GM18498 (cell line): Measurements from ENCODE around the gene ELL.
"Not testable (repeated sequence)": the region's sequence is repeated elsewhere in the genome, so short reads cannot be mapped to it uniquely, and the experiment has no call there.

Experiments used
- ATAC-seq: cut with Tn5 transposase; IDR thresholded peaks from one replicate; pipeline ENCODE4 v1.9.1; 2021; ENCODE audit warnings: mild to moderate bottlenecking, moderate library complexity; ENCODE audit not compliant: unreplicated experiment

Gene ELL

DNA sequence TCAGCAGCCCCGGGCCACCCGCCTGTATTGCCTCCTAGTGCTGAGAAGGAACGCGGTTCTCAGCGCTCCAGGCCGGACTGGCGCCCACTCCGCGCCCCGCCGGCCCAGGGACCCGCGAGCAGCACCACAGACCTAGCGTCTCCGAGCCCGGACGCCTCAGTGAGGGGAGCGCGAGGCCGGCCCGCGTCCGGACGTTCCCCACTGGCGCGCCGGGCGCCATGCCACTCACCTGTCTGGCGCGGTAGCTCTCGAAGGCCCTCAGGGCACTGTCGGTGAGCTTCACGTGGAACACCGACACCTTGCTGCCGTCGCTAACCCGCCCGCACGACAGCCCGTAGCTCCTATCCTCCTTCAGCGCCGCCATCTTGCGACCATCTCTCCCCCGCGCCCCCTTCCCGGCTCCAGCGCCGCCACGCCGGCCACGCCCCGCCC is at the start of gene ELL:
Gene ELL (minus strand): TSS at position 379 of the 432 bp plus-strand sequence. CDS start 15 bp downstream, at position 364.
- ATAC-seq, result peak; percentile 11

DNA sequence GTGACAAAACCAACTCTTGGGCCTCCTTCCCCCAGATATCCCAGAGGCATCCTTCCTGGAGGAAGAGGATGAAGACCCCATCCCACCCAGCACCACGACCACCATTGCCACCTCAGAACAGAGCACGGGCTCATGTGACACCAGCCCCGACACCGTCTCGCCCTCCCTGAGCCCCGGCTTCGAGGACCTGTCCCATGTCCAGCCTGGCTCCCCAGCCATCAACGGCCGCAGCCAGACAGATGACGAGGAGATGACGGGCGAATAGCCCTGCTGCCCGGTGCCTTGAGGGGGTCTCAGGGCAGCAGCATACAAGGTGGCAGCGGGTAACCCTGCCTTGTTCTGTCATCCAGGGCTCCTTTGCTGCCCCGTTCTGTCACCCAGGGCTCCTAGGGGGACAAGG is 46.5 kb upstream of the ELL start:
- ATAC-seq, result no peak

DNA sequence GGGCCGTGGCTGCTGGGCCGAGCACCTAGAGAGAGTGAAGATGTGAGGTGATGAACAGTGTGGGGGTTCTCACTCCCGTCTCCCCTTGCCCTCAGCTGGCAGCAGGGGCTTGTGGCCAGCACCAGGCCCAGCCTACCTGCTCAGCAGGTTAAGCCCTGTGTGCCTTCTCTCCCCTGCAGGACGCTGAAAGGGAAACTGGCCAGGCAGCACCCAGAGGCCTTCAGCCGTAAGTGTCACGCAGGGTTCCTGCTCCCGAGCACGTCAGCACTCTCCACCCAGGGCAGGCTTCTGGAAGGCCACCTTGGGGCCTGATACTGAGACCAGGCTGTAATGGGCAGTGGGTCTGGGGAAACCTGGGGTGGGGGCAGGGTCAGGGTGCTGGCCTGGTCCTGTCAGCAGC is 45.1 kb upstream of the ELL start:
- no peak for ATAC-seq

DNA sequence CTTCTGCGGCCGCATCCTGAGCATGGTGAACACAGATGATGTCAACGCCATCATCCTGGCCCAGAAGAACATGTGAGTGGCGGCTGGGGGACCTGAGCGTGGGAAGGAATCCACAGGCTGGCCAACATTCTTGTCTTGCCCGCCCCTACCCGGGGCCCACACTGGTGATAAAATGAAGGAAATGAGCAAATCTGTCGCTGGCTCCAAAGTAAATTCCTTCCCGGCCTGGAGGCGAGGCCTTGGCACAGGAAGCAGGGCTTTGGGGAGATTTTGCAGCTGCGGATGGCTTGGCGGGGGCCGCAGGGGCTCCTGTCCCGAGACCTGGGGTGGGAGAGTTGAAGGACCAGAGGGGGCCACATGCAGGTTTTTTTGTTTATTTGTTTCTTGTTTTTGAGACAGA is 40.2 kb upstream of the ELL start:
- no peak for ATAC-seq

DNA sequence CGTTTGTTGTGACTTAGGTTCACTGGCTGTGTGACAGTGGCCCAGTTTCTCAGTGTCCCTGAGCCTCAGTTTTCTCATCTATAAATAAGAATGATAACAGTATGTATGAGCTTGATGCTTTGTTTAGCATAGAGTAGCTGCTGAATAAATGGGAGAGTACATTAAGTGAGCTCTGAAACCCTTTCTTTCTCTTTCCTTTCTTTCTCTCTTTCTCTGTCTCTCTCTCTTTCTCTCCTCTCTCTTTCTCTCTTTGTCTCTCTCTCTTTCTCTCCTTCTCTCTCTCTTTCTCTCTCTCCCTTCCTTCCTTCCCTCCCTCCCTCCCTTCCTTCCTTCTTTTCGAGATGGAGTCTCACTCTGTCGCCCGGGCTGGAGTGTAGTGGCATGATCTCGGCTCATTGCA is 37.8 kb upstream of the ELL start:
- no peak for ATAC-seq

DNA sequence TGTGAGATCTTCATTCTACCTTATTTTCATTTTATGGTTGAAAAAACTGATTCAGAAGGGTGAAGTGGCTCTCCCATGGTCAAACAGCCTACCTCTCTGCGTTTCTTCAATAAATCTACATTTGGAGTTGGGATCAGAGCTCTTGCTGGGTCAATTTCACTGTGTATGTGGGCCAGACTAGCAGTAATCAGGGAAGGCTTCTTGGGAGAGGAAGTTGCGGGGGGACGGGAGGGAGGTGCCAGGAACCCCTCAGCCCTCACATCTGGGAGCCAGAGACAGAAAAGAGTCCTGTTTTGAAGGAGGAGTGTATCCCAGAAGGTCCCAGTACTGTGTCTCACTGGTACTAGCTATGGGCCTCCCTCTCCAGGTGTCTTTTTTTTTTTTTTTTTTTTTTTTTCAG is 36.7 kb upstream of the ELL start:
- ATAC-seq, result no peak

DNA sequence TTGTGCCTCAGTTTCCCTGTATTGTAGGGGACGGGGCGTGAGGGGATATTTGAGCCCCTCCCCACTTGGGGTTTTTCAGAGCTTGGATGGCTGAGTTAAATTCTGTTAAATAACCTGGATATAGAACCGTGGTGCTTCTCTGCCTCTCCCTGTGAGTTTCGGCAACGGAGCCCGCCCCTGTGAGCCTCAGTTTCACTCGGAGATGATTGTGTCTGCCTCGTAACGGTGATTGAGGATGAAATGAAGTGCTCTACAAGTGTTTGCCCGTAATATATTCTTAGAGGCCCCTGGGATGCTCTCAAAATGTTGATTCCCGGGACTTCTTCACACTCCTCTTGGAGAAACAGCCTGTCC is 36.3 kb upstream of the ELL start:
- ATAC-seq, result no peak

DNA sequence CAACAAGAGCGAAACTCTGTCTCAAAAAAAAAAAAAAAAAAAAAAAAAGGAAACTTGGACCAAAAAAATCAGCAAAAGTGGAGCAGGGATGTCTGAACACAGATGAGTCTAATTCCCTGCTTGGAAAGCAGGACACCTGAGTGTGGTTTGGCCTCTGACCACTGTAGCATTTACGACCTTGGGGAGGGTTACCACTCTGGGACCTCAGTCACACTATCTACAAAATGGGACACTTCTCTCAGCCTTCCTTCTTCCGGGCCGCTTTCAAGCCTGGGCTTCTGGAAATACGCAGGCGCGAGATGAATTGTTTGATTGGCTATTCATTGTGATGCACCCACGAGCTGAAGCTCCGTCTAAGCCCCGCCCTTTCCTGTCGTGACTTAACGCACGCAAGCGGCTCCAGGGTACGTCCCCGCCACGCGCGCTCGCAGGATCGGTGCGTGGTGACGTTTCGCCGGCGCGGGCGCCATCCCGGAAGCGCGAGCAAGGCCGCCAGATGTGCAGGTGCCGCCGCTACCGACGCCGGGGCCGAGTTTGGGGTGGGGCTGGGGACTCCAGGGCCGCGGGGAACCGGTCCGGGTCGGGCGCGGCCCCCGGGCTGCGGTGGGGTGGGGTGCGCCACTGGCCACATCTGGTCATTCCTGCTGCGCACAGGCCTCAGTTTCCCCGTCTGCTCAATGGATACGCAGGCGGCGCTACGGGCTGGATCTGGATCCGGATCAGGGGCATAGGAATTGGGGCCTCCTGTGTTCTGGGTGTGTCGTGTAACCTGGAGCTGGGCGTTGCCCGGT is 35.7 kb upstream of the ELL start, which contains the start of gene KXD1:
Gene KXD1 (plus strand): TSS at position 460 of the 791 bp plus-strand sequence. CDS start 4,187 bp downstream, outside the sequence.
- ATAC-seq, result peak; percentile 96

DNA sequence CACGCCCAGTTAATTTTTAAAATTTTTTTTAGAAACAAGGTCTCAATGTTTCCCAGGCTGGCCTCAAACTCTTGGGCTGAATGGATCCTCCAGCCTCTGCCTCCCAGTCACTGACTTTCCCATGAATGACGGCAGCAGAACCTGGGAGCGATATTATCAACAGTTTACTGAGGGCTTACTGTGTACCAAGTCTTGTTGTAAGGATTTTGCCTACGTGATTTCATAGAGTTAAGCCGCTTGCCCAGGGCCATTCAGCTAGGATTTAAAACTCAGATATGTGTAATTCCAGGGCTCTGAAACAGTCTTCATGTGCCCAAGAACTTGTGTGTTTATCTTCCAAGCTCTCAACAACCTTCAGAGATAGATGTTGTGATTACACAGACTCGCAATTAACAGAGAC is 29.8 kb upstream of the ELL start:
- ATAC-seq, result no peak

DNA sequence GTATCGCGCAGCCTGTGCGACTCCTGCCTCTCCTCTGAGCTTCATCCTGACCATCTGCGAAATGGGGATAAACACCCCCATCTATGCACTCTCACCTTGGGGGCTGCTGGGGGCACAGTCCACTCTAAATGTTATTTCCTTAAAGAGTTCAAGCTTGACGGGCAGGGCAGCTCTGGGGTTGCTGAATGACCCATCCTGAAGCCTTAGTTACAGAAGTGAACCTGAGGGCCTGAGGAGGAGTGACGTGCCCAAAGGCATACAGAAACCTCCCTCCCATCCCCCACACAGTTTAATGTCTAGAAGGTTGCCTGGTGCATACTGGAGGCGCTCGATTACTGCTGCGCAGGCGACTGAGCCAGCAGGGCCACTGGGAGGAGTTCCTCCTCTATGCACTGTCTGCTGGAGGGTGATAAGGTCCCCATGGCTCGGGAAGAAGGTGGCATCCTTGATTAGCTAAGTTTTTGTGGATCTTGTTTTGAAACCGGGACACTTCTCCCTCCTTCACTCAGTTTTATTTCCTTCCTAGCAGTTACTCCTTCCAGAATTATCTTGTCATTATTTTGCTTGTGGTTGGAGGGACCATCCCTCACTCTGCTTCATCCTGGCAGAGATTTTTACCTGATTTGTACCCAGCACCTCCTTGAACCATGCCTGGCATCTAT is 22.1 kb upstream of the ELL start:
- ATAC-seq, result peak; percentile 46

DNA sequence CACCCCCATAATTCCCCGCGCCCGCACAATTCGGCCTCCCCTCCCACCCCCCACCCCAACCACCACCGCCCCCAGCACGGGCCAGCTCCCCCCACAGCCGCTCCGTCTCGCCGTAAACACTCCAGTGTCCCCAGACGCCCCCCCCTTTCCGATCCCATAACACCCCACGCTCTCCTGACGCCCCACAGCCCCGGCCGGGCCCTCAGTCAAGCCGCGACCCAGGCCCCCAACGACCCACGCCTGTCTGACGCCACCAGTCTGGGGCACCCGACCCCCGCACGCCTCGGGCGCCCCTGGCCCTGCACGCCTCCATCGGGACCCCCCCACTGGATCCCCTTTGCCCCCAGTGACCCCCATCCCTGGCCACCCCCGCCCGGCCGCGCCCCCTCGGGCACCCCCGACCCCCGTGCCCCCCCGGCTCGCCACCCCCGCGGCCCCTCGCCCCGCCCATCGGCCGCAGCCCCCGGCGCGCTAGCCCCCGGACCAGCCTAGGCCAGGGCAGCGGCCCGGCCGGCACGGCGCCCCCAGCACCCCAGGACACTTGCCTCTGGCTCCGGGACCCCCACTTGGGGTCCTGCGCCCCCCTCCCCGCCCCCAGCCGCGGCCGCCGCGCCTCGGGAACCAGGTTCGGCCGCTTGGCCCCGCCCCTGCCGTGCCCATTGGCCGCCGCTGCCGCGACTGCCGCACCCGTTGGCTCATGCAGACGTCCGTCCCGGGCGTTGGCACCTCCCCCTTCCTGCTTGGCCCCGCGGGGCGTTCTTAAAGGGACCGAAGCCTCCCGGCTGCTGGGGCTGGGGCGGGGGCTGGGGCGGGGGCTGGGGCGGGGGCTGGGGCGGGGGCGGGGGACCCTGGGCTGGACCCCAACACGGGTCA is 21.3 kb upstream of the ELL start, which contains the start of gene FKBP8:
Gene FKBP8 (minus strand): TSS at position 633 of the 873 bp plus-strand sequence. CDS start 1,603 bp downstream, outside the sequence.
- peak; percentile 94 for ATAC-seq

DNA sequence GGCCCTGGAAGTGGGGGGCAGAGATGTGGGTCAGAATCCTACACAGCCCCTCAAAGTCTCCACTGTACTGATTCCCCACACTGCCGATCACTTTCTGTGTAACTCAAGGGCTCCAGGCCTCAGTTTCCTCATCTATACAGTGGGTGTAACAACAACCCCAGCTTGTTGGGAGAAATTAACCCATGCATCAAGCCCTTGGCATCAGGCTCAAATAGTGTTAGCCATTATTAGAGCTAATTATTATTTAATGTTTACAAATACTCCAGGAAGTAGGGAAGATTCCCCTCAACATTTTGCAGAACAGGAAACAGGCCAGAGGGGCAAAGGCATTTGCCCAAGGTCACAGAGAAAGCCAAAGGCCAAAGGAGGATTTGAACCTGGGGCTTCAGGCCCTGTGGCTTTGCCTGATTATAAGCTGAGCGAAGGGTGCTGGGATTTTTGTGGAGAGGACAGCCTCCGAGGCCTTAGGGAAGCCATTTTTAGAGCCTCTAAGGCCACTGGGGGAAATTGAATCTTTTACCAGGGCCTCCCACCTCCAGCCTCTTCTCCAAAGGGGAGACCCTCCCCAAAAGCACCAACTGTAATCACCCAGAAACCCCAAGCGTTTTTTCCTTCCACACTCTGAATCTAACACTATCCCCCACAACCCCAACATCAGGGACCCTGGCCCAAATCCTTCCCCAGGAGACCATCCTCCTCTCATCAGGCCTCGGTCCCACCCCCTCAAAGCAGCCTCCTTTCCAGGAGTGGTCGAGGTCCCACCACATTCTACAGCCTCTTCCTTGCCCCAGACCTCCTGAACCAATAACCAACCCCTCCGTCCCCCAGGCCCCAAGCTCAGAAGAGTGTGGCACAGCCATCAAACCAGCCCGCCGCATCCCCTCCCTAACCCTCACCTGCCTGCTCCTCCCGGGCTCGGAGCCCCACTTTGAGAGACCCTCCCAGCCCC is 20.4 kb upstream of the ELL start:
- ATAC-seq, result no peak

DNA sequence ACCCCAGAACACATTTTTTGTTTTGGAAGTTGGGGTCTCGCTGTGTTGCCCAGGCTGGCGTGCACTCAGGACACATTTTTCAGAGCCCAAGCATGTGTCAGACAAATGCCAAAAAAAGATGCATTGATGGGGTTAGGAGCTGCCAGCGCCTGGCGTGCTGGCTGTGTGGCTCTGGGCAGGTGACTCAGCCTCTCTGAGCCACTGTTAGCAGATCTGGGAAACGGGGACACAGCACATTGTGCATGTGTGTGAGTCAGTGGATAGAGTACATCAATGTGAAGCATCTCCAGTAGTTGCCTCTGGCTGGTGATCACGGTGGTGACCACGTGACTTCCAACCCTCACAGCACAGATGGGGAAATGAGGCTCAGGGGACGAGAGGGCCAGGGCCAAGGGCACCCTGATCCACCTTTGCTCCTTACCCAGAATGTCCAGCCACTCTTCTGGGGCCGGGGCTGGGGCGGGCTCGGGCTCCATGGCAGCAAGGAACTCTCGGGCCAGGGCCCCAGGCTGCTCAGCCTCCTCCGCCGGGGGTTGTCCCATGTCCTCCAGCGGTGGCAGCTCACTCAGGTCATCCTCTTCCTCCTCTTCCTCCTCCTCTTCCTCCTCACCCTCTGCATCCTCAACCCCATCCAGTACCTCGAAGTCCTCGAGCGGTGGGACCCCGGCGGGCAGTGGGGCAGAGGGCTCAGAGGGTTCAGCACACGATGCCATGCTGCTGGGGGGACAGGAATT is 19.6 kb upstream of the ELL start:
- no peak for ATAC-seq

DNA sequence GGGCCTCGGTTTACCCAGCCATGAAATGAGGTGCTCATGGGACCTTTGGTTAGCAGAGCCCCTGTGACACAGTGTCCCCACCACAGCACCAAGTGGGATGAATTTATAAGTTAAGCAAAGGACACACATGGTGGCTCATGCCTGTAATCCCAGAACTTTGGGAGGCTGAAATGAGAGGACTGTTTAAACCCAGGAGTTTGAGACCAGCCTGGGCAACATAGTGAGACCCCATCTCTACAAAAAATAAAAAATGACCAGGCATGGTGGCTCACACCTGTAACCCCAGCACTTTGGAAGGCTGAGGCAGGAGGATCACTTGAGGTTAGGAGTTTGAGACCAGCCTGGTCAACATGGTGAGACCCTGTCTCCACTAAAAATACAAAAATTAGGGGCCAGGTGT is 18.3 kb upstream of the ELL start:
- ATAC-seq, result not testable (repeated sequence)

DNA sequence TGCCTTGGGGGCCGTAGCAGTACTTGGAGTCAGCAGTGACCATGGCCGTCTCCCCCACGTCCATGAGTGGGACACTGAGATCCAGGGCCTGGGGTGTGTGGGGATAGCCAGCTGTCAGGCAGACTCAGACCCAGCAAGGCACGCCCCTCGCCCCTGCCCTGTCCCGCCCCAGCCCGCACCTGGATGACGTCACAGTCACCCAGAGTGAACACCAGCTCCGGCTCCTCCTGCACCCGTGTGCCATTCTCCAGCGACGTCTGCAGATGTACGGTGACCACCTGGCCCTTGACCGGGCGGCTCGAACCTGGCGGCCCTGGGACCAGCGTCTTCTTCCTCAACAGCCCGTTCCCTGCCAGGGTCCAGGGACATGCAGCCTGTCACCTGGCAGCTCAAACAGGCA is 17.5 kb upstream of the ELL start:
- no peak for ATAC-seq

DNA sequence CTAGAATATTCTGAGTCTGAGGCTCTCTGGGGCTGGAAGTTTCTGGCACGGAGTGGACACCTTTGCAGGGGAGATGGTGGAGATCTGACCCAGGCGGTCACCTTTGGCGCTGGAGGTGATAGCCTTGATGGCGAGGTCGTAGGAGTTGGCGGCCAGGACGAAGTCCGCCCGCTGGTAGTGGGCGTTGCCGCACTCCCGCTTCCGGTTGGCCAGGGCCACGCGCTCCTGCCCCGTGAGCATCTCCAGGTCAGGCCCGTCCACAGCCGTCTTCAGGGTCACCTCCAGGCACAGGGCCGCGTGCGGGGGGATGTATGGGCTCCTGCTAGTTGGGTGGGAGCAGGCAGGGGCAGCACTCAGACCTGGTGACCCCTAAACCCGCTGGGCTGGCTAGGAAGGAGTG is 16.2 kb upstream of the ELL start:
- ATAC-seq, result no peak

DNA sequence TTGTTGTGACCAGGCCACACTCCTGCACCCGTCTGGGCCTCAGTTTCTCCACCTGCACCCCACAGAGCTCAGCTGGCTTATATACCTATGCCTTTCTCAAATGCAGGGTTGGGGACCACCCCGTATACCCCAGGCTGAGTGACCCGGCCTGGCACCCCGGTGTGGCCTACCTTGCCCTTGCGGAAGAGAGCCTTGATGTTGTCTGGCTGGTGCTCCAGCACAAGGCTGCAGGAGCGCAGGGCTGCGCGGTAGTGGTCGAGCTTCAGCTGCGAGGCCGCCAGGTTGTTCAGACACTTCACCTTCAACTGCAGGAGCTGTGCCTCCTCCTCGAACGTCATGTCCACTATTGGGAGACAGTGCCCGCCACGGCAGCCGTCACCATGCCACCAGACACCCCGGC is 15.6 kb upstream of the ELL start:
- ATAC-seq, result no peak

DNA sequence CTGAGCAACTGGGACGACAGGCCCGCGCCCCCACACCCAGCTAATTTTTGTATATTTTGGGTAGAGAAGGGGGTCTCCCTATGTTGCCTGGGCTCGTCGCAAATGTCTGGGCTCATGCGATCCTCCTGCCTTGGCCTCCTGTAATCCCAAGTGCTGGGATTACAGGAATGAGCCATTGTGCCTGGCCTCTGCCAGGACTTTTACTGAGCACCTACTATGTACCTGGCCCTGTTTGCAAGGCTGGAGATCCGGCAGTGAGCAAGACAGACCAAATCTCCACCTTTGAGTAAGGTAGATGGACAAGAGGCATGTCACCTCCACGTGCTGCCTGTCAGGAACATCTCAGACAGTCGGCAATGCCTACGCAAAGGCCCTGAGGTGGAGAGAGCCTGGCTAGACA is 14.6 kb upstream of the ELL start:
- ATAC-seq, result no peak

DNA sequence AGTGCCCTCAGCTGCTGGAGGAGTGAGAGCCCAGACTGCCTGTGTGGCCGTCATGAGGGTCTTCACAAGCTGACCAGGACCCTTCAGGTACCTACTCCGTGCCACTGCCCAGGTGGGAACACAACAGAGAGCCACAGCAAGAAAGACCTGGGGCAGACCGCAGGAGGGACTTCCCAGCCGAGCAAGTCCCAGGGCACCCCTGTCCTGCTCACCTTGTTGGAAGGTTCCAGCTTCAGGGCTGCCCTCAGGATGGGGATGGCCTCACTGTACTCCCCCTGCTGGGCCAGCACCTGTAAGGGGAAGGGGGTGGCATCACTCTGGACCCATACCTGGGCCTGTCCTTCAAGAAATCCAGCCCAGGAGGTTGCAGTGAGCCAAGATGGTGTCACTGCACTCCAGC is 11.2 kb upstream of the ELL start:
- ATAC-seq, result no peak
